Measurements from ENCODE around the gene TMEM132E. TPM values are rescaled to one million over a fixed set of nuclear protein-coding genes. Genes with fewer than 3 reads are reported as not detected.

The TMEM132E gene
- total RNA-seq, 1 donor from 2014 or later, result 0.78 TPM

GRCh38 chr17:34665819-34666763 lies 86.7 kb downstream of the TMEM132E start:
- no peak for DNase-seq

- DNase-seq, result no peak
These were observed 88.3 kb downstream of the TMEM132E start for GRCh38 chr17:34667656-34668055.

DNA sequence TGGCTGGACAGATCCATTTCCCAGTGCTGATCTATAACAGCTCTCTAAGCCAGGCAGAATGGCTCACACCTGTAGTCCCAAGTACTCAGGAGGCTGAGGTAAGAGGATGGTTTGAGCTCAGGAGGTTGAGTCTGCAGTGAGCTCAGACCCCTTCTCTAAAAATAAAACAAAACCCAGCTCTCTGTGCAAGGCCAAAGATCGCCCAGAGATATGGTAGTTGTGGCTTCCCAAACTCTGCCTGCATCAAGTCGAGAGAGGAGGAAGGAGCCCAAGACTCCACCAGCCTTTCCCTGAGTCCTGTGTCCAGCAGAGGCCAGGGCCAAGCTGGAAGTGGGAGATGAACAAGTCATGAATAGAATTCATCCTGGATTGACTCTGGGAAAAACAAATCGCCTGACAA lies 88.8 kb downstream of the TMEM132E start:
- DNase-seq, result no peak

DNA sequence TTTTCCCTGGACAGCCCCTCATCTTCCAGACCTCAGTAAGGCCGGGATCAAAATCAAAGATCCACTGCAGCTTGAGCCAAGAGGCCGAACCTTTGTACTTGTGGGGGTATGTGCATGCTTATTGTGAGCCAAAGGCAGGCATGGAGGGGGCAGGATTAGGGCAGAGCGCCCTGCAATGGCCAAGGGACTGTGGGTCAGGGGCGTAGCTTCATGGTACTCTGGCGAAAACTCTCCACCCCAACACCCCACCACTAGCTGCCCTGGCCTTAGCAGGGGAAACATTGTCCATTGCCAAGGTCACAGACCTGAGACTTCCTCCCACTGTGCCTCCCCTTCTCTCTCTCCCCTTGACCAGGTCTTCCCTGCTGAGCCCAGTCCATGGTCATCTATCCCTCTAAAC lies 90.1 kb downstream of the TMEM132E start:
- DNase-seq, result no peak

GRCh38 chr17:34670618-34671017 lies 91.2 kb downstream of the TMEM132E start:
- no peak for DNase-seq

GRCh38 chr17:34671191-34671590 lies 91.8 kb downstream of the TMEM132E start:
- no peak for DNase-seq

DNA sequence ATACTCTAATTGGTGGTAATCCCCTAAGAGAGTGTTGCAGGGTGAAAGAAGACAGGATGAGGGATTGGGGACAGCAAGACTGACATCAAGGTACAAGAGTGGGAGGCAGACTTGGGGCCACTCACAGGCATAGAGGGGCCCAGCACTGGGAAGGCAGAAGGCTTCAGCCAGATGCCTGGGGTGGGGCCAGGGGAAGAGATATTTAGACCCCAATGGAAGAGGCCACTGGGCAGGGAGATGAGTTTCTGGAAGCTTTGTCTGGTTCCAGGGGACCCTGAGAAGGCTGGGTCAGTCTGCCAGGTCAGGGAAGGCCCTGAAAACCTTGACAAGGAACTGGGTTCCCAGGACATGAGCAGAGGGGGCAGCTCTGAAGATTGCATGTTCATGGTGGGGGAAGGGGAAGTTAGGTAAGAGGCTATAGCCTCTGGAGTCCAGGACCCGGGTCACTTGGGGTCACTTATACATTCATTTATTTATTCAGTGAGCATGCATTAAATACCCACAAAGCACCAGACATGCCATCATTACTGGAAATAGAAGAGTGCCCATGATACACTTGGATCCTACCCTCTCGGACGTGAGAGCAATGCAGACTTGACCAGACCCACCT lies 92.9 kb downstream of the TMEM132E start:
- DNase-seq, result no peak

DNA sequence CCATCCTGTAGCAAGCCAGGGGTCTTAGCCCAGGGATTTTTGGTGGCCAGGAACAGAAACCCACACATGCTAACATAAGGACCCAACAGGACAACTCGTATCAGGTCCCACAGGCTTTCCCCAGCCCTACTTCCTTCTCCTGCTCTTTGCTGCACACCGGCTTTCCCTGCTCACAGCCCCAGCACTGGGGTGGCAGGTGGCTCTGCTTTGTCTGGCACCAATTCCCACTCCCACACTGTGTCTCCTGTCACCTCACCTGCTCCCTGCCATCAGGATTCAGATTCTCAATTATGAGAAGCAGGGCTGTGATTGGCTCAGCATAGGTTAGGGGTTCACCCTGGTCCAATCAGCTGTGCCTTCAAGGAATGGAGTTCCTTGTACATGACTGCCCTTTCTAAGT lies 94.1 kb downstream of the TMEM132E start:
- no peak for DNase-seq

DNA sequence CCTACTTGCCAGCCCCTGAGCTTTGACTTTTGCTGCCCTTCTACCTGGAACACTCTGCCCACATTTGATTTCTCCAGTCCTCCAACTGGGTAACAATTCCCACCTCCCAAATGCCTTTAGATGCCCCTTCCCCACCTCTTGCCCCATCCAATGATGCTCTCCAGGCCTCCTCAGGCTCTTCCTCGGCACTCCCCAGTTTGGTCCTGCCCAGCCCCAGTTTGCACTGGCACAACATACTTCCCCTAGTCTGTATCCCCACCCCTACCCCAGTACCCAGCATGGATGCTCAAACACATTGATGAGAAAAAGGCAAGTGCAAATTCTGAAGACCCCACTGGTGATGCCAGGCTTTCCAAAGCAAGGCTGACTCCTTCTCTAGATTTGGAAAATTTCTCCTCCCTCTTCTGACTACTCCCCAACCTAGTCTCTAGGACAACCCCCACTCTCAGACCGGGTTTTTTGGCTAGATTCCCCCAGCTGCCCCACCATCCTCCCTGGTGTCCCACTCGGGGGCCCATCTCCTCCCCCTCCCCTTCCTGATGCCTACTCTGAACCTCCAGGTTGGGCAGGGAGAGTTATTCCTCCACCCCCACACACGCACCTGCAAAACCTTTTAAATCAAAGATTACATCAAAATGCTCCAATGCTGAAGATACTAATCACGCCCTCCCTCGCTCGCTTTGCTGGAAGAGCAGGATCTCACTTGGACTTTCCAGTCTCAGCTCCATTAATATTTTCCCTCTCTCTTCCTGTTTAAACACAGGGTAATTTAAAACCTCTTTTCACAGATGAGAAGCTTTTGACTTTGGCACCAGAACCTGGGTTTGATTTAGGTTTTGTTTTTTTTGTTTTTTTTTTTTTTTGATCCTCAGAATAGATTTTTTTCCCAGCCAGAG lies 94.9 kb downstream of the TMEM132E start:
- no peak for DNase-seq

- no peak for DNase-seq
These were observed 95.8 kb downstream of the TMEM132E start for GRCh38 chr17:34675143-34675542.

- no peak for DNase-seq
These were observed 96.2 kb downstream of the TMEM132E start for GRCh38 chr17:34675605-34676004.

DNA sequence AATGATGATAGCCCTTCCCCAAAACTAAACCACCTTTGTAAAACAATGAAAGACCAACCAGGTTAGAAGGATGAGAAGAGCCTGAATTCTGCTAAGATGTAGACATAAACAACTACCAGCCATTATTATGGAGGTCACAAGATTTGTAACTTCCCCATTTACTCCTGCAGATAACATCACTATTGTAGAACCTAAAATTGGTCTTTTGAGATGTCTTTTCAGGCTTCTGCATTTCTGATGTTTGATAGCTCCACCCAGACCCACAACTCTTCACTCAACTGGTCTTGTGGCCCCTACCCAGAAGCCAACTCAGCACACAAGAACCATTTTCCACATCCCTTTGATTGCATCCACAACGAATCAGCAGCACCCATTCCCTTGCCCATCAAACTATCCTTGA lies 100.8 kb downstream of the TMEM132E start:
- no peak for DNase-seq

GRCh38 chr17:34682305-34682704 lies 102.9 kb downstream of the TMEM132E start:
- no peak for DNase-seq

DNA sequence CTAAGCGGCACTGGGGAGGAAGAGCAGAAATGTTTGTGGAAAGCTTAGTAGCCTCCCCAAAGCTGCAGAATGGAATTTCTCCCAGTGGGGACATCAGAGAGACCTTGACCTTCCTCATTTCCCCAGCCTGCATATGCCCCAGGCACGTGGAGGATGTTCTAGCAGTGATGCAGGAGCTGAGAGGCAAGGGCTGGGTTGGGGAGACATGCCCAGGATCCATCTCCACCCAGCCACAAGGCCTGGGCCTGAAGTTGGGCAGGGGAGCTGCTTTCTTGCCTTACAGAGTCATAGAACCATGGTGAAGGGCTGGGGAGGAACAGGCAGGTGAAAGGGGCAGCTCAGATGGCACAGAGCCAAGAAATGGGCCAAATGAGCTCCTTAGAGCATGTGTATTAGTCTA lies 104.0 kb downstream of the TMEM132E start:
- DNase-seq, result no peak

Other genes starting within 250 kb of the TMEM132E start
- not detected for gene CCL13, start 223.1 kb upstream of the TMEM132E start, total RNA-seq
- gene CCL1, start 216.3 kb upstream of the TMEM132E start, total RNA-seq, result 0.47 TPM